Stimulated activated naive CD4-positive, alpha-beta T cell treated with Interleukin-2 at 50 U/mL for 16 hours (primary cell): ENCODE measurements around the gene SYNM.
"Not testable (repeated sequence)": the region's sequence is repeated elsewhere in the genome, so short reads cannot be mapped to it uniquely, and the experiment has no call there.

Experiments
- DNase-seq: peaks from one replicate; lab custom pipeline; 2025; lab: John Stamatoyannopoulos, UW

SYNM gene, protein sequence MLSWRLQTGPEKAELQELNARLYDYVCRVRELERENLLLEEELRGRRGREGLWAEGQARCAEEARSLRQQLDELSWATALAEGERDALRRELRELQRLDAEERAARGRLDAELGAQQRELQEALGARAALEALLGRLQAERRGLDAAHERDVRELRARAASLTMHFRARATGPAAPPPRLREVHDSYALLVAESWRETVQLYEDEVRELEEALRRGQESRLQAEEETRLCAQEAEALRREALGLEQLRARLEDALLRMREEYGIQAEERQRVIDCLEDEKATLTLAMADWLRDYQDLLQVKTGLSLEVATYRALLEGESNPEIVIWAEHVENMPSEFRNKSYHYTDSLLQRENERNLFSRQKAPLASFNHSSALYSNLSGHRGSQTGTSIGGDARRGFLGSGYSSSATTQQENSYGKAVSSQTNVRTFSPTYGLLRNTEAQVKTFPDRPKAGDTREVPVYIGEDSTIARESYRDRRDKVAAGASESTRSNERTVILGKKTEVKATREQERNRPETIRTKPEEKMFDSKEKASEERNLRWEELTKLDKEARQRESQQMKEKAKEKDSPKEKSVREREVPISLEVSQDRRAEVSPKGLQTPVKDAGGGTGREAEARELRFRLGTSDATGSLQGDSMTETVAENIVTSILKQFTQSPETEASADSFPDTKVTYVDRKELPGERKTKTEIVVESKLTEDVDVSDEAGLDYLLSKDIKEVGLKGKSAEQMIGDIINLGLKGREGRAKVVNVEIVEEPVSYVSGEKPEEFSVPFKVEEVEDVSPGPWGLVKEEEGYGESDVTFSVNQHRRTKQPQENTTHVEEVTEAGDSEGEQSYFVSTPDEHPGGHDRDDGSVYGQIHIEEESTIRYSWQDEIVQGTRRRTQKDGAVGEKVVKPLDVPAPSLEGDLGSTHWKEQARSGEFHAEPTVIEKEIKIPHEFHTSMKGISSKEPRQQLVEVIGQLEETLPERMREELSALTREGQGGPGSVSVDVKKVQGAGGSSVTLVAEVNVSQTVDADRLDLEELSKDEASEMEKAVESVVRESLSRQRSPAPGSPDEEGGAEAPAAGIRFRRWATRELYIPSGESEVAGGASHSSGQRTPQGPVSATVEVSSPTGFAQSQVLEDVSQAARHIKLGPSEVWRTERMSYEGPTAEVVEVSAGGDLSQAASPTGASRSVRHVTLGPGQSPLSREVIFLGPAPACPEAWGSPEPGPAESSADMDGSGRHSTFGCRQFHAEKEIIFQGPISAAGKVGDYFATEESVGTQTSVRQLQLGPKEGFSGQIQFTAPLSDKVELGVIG (N-terminal part only)

GRCh38 chr15:99104788-99105513 is at the start of gene SYNM:
Gene SYNM, plus strand, starts transcription at chr15:99105080. Its CDS starts 120 bp downstream, at chr15:99105200.
- DNase-seq: no peak

DNA sequence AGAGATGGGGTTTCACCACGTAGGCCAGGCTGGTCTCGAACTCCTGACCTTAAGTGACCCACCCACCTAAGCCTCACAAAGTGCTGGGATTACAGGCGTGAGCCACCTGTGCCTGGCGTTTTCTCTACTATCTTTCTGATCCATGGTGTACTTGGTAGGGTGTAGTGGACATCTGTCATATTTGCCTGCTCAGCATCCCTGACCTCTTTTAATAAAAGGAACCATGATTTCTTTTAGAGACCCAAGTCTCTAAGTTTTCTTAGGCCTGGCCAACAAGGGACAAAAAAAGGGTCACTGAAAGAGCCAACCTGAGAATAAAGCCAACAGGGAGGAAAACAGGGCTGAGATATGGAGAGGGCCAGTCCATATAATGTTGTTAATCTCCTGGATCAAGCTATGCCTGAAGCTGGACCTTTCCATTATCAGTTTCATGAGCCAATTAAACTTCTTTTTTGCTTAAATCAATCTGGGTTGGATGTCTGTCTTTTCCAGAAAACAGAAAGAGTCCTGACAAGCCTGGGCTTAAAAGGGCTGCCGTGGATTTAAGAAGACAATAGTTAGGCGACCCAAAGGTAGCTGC is 49.2 kb upstream of the SYNM start:
- DNase-seq: no peak

DNA sequence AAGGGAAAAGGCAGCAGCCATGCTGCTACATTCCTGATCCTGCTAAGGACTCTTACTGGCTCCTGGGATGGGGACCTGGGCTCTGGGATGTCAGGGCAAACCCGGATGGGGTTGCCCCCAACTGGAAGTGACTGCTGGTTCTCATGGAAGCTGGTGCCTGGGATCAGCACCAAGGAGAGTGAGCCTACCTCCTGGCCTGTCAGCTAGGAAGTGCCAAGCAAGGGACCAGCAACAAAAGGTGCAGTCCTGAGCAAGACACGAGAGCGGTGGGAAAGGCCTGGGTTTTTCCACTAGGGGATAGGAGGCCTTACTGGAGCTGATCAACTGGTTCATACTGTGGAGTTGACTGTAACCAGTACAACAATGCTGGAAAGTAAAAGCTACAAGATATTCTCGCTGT is 47.9 kb upstream of the SYNM start:
- no peak for DNase-seq

GRCh38 chr15:99057697-99058420 is 47.0 kb upstream of the SYNM start:
- DNase-seq: no peak

DNA sequence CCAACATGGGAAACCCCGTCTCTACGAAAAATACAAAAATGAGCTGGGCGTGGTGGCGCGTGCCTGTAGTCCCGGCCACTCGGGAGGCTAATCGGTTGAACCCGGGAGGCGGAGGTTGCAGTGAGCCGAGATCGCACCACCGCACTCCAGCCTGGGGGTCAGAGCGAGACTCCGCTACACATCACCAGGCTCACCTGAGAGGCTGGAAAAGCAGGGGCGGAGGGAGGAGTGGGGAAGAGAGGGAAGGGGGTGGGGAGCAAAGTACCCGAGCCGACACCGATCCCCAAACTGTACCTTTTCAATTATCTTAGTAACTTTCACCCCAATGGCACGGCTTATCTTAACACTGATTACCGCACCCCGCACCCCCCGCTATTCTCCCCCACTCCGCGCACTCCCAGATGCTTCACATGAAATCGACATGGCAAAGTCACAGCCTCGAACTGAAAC is 46.4 kb upstream of the SYNM start:
- no peak for DNase-seq

DNA sequence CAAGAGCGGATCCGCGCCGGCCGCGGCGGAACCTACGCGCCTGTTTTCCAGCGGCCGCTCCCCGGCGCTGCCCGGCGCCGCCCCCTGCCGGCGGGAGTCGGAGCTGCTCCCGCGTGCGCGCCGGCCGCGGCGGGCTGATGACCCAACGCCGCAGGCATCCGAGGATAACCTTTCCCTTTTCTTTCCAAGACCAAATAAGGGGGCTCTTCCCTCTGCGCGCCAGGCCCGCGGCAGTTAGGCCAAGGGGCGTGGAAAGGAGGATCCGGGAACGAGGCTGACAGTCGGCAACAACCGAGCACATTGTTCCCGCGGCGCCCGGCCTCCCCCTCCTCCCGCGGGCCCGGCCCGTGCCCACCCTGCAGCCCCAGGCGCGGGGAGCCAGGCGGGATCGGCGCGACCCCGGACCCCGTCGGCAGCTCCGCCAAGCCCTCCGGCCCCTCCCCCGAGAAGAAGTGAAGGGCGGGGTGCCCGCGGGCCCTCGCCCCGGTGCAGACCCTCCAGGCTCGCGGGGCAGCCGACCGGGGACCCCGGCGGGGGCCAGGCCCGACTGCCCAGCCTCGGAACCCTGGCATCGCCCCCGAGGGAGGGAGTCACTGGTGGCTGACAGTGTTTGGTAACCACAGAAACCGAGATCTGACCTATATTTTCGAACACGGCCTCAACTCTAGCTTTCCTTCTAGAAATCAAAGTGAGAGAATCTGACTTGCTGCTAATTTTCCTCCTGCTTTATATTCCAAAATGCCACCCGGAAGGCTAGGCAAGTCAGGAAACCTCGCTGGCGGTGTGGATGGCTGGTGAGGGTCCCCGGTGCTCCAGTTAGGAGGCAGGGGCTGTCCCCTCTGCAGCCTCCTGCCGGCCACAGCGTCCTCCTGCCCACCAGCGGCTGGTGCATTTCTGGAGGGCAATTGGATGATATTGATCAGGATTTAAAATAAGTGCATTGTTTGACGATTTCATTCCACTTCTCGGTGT is 45.6 kb upstream of the SYNM start:
- DNase-seq: no peak

- DNase-seq: not testable (repeated sequence)
Measured at GRCh38 chr15:99060186-99060585, 44.7 kb upstream of the SYNM start.

GRCh38 chr15:99062226-99062625 is 42.7 kb upstream of the SYNM start:
- DNase-seq: no peak

DNA sequence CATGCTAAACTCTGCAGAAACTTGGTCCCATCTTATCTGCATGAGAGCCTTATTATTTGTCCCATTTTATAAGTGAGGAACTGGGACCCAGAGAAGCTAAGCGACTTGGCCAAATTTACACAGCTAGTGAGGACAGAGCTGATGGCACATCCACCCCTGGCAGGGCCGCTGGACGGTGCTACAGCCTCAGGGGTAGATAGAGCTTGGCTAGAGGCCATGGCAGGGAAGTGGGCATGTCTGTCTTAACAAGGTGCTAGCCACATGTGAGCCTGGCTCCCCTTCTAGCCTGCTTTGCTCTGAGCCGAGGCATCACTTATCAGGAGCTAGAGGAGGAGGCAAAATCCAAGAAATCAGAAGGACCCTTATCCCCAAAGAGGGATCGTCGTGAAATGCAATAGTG is 36.7 kb upstream of the SYNM start:
- no peak for DNase-seq

DNA sequence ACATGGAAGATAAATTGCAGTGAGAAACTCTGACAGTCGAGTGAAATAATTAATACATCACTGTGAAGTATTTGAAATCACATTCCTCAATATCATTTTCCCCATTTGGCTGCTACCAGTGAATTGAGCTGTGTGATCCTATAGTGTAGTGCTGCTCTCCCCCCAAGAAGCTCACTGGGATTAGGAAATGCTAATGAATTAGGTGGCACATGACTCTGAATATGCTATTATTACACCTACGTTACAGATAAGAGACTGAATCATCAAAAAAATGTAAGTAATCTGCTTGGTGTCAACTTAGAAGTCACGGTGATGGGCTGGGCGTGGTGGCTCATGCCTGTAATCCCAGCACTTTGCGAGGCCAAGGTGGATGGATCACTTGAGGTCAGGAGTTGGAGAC is 34.7 kb upstream of the SYNM start:
- DNase-seq: no peak

DNA sequence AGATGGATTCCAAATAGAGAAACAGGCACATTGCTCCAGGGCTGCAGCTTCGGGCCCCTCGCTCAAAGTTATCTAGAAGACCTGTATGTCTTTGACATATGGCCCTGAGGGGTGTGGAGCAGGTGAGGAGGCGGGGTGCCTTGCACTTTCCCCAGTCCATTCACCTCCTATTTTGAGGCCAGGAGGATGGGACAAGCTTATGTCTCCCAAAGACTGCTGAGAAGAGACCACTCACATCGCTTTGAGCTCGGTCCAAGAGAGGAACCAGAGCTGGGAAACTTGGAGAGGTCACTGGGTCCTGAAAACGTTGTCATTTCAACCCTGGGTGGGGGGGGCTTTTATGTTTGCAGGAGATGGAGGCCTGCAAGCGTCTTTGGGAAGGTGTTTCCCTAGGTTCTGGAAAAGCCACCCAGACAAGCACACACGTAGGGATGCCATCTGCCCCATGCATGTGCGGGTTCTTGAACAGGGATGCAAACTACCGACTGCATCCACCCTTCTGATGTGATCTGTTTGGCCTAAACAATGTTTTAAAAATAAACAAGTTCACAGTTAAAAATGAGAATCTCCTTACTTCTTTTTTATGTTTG is 33.7 kb upstream of the SYNM start:
- DNase-seq: no peak

- no peak for DNase-seq
Measured at GRCh38 chr15:99073008-99073717, 31.7 kb upstream of the SYNM start.

GRCh38 chr15:99074446-99074845 is 30.4 kb upstream of the SYNM start:
- no peak for DNase-seq

GRCh38 chr15:99075059-99075652 is 29.7 kb upstream of the SYNM start:
- DNase-seq: not testable (repeated sequence)

GRCh38 chr15:99076109-99076508 is 28.8 kb upstream of the SYNM start:
- no peak for DNase-seq

GRCh38 chr15:99076555-99077308 is 28.1 kb upstream of the SYNM start:
- DNase-seq: no peak

DNA sequence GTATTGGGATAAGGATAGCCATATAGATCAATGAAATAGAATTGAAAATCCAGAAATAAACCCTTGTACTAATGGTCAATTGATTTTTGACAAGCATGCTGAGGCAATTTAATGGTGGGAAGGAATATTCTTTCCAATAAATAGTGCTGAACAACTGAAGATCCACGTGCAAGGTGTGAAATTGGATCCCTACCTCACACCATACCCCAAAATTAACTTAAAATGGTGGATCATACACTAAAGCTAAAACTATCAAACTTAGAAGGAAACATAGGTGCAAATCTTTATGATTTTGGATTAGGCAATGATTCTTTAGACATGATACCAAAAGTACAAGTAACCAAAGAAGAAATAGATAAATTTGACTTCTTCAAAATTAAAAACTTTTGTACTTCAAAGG is 22.1 kb upstream of the SYNM start:
- no peak for DNase-seq
